Choroid plexus epithelial cell (primary cell): ENCODE results near the gene MYO15A.

Experiments
- DNase-seq: peaks from one replicate; pipeline ENCODE4 v3.0.0-alpha.2; 2010; ENCODE audit warnings: low read depth
- H3K4me3 ChIP-seq: 2 replicates; pipeline ENCODE4 v1.5.1; 2011; ENCODE audit warnings: low read depth, mild to moderate bottlenecking, control low read depth, low read length, moderate library complexity
- TF ChIP-seq, protein P1 (sequence below): conservative IDR thresholded peaks from 2 replicates; pipeline ENCODE4 v1.5.1; 2011; ENCODE audit warnings: low read depth, mild to moderate bottlenecking, control low read depth, inconsistent platforms, low read length, moderate library complexity

Gene MYO15A

DNA sequence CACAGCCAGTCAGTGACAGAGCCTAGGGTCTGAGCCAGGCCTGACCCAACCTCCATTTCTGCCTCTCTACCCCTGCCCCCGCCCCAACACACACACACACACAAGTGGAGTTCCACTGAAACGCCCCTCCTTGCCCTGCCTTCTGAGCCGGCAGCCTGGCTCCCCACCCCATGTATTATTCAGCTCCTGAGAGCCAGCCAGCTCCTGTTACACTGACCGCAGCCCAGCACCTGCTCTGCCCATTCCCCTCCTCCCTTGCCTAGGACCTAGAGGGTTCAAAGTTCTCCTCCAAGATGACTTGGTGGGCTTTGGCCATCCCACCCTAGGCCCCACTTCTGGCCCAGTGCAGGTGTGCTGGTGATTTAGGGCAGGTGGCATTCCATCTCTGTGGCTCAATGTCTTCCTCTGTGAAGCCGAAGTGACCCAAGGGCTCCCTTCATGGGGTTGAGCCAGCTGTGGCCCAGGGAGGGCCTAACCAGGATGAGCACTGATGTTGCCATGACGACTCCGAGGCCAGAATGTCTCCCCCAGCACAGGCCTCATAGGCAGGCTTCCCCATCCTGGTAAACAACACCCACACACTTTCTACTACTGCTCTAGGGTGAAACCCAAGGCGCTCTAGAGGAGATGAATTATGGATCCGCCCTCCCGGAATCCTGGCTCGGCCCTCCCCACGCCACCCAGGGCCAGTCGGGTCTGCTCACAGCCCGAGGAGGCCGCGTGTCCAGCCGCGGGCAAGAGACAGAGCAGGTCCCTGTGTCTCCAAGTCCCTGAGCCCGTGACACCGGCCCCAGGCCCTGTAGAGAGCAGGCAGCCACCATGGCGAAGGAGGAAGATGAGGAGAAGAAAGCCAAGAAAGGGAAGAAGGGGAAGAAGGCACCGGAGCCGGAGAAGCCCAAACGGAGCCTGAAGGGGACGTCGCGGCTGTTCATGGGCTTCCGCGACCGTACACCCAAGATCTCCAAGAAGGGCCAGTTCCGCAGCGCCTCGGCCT, 9.7 kb downstream of the MYO15A start:
- DNase-seq = peak; percentile 16
- TF ChIP-seq, protein P1, sequence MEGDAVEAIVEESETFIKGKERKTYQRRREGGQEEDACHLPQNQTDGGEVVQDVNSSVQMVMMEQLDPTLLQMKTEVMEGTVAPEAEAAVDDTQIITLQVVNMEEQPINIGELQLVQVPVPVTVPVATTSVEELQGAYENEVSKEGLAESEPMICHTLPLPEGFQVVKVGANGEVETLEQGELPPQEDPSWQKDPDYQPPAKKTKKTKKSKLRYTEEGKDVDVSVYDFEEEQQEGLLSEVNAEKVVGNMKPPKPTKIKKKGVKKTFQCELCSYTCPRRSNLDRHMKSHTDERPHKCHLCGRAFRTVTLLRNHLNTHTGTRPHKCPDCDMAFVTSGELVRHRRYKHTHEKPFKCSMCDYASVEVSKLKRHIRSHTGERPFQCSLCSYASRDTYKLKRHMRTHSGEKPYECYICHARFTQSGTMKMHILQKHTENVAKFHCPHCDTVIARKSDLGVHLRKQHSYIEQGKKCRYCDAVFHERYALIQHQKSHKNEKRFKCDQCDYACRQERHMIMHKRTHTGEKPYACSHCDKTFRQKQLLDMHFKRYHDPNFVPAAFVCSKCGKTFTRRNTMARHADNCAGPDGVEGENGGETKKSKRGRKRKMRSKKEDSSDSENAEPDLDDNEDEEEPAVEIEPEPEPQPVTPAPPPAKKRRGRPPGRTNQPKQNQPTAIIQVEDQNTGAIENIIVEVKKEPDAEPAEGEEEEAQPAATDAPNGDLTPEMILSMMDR = no peak
- no peak overlapping the region for H3K4me3 ChIP-seq

DNA sequence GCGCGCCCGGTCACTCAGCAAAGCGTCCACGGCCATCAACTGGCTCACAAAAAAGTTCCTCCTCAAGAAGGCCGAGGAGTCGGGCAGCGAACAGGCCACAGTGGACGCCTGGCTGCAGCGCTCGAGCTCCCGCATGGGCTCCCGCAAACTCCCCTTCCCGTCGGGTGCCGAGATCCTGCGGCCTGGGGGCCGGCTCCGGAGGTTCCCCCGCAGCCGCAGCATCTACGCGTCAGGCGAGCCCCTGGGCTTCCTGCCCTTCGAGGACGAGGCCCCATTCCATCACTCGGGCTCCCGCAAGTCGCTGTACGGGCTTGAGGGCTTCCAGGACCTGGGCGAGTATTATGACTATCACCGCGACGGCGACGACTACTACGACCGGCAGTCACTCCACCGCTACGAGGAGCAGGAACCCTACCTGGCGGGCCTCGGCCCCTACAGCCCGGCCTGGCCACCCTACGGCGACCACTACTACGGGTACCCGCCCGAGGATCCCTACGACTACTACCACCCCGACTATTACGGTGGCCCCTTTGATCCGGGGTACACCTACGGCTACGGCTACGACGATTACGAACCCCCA, 10.7 kb downstream of the MYO15A start:
- DNase-seq = no peak
- no peak overlapping the region for H3K4me3 ChIP-seq
- TF ChIP-seq, protein P1 = no peak

DNA sequence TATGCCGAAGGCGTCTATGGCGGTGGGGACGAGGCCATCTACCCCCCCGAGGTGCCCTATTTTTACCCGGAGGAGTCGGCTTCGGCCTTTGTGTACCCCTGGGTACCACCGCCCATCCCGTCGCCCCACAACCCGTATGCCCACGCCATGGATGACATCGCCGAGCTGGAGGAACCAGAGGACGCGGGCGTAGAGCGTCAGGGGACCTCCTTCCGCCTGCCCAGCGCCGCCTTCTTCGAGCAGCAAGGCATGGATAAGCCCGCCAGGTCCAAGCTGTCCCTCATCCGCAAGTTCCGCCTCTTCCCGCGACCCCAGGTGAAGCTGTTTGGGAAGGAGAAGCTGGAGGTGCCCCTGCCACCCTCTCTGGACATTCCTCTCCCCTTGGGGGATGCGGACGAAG, 11.4 kb downstream of the MYO15A start:
- TF ChIP-seq, protein P1 = no peak
- H3K4me3 ChIP-seq = no peak overlapping the region
- no peak for DNase-seq

DNA sequence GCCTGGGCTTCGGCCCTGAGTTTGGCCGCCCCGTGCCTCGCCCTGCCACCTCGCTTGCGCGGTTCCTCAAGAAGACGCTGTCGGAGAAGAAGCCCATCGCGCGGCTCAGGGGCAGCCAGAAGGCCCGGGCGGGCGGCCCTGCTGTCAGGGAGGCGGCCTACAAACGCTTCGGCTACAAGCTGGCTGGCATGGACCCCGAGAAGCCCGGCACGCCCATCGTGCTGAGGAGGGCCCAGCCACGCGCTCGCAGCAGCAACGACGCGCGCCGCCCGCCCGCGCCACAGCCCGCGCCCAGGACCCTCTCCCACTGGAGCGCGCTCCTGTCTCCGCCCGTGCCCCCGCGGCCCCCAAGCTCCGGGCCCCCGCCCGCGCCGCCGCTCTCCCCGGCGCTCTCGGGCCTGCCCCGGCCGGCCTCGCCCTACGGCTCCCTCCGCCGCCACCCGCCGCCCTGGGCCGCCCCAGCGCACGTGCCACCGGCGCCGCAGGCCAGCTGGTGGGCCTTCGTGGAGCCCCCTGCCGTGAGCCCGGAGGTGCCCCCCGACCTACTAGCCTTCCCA, 12.0 kb downstream of the MYO15A start:
- no peak for DNase-seq
- no peak overlapping the region for H3K4me3 ChIP-seq
- TF ChIP-seq, protein P1 = no peak

DNA sequence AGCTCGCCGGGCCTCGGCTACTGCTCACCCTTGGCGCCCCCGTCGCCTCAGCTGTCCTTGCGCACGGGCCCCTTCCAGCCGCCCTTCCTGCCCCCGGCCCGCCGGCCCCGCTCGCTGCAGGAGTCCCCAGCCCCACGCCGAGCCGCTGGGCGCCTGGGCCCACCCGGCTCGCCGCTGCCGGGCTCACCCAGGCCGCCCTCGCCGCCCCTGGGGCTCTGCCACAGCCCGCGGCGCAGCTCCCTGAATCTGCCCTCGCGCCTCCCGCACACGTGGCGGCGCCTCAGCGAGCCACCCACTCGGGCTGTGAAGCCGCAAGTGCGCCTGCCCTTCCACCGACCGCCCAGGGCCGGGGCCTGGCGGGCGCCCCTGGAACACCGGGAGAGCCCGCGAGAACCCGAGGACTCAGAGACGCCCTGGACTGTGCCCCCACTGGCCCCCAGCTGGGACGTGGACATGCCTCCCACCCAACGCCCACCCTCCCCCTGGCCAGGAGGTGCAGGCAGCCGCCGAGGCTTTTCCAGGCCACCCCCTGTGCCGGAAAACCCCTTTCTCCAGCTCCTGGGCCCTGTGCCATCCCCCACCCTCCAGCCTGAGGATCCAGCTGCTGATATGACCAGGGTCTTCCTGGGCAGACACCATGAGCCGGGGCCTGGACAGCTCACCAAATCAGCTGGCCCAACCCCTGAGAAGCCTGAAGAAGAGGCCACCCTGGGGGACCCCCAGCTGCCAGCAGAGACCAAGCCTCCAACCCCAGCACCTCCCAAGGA, 12.8 kb downstream of the MYO15A start:
- peak; percentile 9 for DNase-seq
- TF ChIP-seq, protein P1 = no peak

DNA sequence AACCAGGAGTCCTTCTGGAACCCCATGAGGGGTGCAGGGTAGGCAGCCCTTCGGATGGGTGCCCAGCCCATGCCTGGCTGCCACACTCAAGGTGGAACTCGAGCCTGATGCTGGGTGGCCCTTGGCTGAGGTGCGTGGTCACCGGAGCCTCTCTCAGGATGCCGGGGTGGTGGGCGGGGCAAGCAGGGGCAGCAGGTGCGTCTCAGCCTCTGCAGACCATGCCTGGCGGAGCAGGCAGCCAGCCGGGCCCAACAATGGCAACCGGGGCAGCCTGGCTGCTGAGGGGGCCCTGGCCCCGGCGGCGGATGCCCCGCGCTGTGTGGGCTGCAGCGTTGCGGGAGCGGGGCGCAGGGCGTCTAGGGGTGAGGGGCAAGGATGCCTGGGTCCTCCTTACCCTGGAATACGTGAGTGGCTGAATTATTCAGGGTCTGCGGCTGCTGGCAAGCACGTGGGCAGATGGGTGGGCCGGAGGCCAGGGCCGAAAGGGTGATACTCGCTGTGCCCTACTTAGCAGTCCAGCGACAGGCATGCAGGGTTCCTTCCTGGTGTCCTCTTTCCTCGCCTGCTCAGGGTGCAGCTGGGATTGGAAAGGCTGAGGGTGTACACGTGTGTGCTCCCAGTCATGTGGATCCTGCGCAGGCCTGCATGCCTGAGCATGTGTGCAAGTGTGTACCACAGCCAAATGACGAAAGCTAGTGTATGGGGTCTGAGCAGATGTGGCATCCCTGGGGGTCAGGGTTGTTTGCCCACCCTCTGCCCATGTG, 14.6 kb downstream of the MYO15A start:
- TF ChIP-seq, protein P1 = no peak
- H3K4me3 ChIP-seq = no peak overlapping the region
- no peak for DNase-seq

More for the DNA sequence above, 12.8 kb downstream of the MYO15A start:
- H3K4me3 ChIP-seq = no peak overlapping the region
